Caco-2 (cell line): Measurements from ENCODE around the gene RERE. TPM values are rescaled to one million over a fixed set of nuclear protein-coding genes. Genes with fewer than 3 reads are reported as not detected.

Experiments
- BruUV-seq: library from RNA; stranded (reverse); fragments of 400-500 nt; replicated peaks from 2 replicates; lab custom pipeline; 2021; lab: Mats Ljungman, UMichigan
- CTCF ChIA-PET: fragments of 300-600 bp; sonication (Branson Sonifier 250); formaldehyde crosslinking; loops from one replicate; lab custom pipeline; 2022; ENCODE audit warnings: antibody characterized with exemption; lab: Charles Lee
- POLR2A ChIA-PET: fragments of 300-600 bp; sonication (Branson Sonifier 250); formaldehyde crosslinking; loops from one replicate; lab custom pipeline; 2022; ENCODE audit warnings: antibody characterized with exemption; lab: Charles Lee
- DNase-seq, 2 experiments: peaks; one replicate each; pipeline versions ENCODE4 v3.0.0 to v3.0.0-alpha.2; 2020 to 2022
- H3K27me3 ChIP-seq: replicated peaks from 2 replicates; pipeline ENCODE4 v1.6.0; 2011; ENCODE audit warnings: low read length; ENCODE audit not compliant: control insufficient read depth, insufficient read depth
- H3K36me3 ChIP-seq: 2 replicates; pipeline ENCODE4 v1.5.1; 2011; ENCODE audit warnings: low read length; ENCODE audit not compliant: control insufficient read depth, insufficient read depth
- H3K4me1 ChIP-seq: fragments of 250-450 bp; sonication (Bioruptor Pico); 2 replicates; pipeline ENCODE4 v1.5.1; 2020; ENCODE audit warnings: mild to moderate bottlenecking
- H3K4me3 ChIP-seq: 2 replicates; pipeline ENCODE4 v1.5.1; 2011; ENCODE audit warnings: low read depth, mild to moderate bottlenecking, control low read depth, low read length
- H3K9me3 ChIP-seq: fragments of 250-450 bp; sonication (Bioruptor Pico); 2 replicates; pipeline ENCODE4 v1.5.1; 2020; ENCODE audit warnings: mild to moderate bottlenecking, moderate library complexity
- H3K27ac Mint-ChIP-seq: one replicate; pipeline ENCODE4 v1.8.0; 2022; ENCODE audit warnings: mixed read lengths; ENCODE audit not compliant: unreplicated experiment
- H3K27me3 Mint-ChIP-seq: one replicate; pipeline ENCODE4 v1.8.0; 2022; ENCODE audit warnings: mixed read lengths; ENCODE audit not compliant: insufficient read depth, unreplicated experiment
- H3K36me3 Mint-ChIP-seq: one replicate; pipeline ENCODE4 v1.8.0; 2022; ENCODE audit warnings: mild to moderate bottlenecking, mixed read lengths; ENCODE audit not compliant: insufficient read depth, unreplicated experiment
- H3K4me1 Mint-ChIP-seq: one replicate; pipeline ENCODE4 v1.8.0; 2022; ENCODE audit warnings: low read depth, mixed read lengths; ENCODE audit not compliant: unreplicated experiment
- H3K4me3 Mint-ChIP-seq: one replicate; pipeline ENCODE4 v1.8.0; 2022; ENCODE audit warnings: mild to moderate bottlenecking, moderate library complexity, mixed read lengths; ENCODE audit not compliant: unreplicated experiment
- H3K9me3 Mint-ChIP-seq: one replicate; pipeline ENCODE4 v1.8.0; 2022; ENCODE audit warnings: mixed read lengths; ENCODE audit not compliant: unreplicated experiment
- intact Hi-C: fragments of 100-400 bp; cut with micrococcal nuclease; formaldehyde crosslinking; loops from one replicate; pipeline ENCODE4 v1.10.0; 2022; ENCODE audit not compliant: unreplicated experiment
- total RNA-seq: library from RNA; stranded (reverse); gene quantifications from 2 replicates; pipeline ENCODE4 v1.2.3, GENCODE V29; 2022
- TF ChIP-seq, protein P1 (sequence below), 2 experiments: fragments of 200-600 bp in 1 of 2; IDR thresholded peaks; 1 replicate in 1 of 2; 2 replicates in 1 of 2; pipeline versions ENCODE4 v1.5.1 to v1.8.0; 2011 to 2022; ENCODE audit warnings: antibody characterized with exemption in 1 of 2, control low read depth in 1 of 2, inconsistent platforms in 1 of 2, low read depth in 1 of 2, low read length in 1 of 2, mild to moderate bottlenecking in 1 of 2, moderate library complexity in 1 of 2; ENCODE audit not compliant: insufficient read depth in 1 of 2, severe bottlenecking in 1 of 2, unreplicated experiment in 1 of 2

RERE gene
- total RNA-seq, 1 experiment from 2014 or later: 85.2 TPM

GRCh38 chr1:8425150-8425780 lies 392.2 kb downstream of the RERE start:
- Mint-ChIP-seq H3K36me3 (peaks cover 35% of the 10 kb centered on the region), H3K27me3 (no peaks in the 10 kb centered on the region), H3K4me1 (peaks cover 30% of the 10 kb centered on the region), H3K4me3 (no peak overlapping the region), H3K9me3 (no peaks in the 10 kb centered on the region), H3K27ac (peak overlapping the region; percentile 74)
- Histone ChIP-seq H3K9me3 (no peaks in the 10 kb centered on the region), H3K4me1 (peaks cover 37% of the 10 kb centered on the region), H3K27me3 (no peaks in the 10 kb centered on the region), H3K36me3 (no peaks in the 10 kb centered on the region), H3K4me3 (peak overlapping the region; percentile 55; the same call in 1 of the 2 replicates)
- no TSS peak for BruUV-seq
- no peak for DNase-seq
- CTCF ChIA-PET: interaction anchor here (1.0 to 1.5 kb wide), 3 partner anchors 16 to 392 kb away, joined by 3 to 9 read pairs (median 4); partner anchors contain the start of gene RERE
- intact Hi-C loops: no loop called here
- TF ChIP-seq, protein P1, sequence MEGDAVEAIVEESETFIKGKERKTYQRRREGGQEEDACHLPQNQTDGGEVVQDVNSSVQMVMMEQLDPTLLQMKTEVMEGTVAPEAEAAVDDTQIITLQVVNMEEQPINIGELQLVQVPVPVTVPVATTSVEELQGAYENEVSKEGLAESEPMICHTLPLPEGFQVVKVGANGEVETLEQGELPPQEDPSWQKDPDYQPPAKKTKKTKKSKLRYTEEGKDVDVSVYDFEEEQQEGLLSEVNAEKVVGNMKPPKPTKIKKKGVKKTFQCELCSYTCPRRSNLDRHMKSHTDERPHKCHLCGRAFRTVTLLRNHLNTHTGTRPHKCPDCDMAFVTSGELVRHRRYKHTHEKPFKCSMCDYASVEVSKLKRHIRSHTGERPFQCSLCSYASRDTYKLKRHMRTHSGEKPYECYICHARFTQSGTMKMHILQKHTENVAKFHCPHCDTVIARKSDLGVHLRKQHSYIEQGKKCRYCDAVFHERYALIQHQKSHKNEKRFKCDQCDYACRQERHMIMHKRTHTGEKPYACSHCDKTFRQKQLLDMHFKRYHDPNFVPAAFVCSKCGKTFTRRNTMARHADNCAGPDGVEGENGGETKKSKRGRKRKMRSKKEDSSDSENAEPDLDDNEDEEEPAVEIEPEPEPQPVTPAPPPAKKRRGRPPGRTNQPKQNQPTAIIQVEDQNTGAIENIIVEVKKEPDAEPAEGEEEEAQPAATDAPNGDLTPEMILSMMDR (IDR thresholded peaks at IDR 0.05; ENCODE audit: insufficient read depth in 1 of 2, low read depth in 1 of 2, low read length in 1 of 2, severe bottlenecking in 1 of 2, unreplicated experiment in 1 of 2): no peak
- POLR2A ChIA-PET: interaction anchor here (0.5 to 0.7 kb wide), 2 partner anchors 16 to 625 kb away, joined by 4 read pairs; no protein-coding TSS in a partner anchor

DNA sequence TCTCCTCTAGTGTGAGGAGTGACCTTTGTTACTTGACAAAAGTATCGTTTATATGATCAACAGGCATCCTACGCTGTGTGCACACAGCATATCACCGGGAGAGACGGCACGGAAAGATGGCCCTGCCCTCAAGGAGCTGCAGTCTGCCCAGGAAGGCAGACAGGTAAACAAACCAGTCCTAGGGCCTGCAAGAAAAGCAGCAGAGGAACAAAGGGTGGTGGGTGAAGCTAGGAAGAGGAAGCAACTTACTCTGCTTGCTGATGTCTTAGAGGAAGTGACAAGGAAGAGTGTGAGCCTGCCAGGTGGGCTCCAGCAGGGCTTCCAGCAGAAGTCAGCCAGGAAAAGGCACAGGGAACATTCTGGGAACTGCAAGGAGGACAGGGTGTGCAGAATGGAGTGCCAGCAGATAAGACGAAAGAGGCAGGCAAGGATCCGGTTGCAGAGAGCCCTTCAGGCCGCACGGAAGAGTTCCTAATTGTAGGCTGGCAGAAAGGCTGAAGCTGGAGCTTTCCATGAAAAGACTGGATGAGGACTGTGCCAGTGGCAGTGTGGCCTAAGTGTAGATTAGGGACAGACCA lies 392.8 kb downstream of the RERE start:
- Mint-ChIP-seq H3K27me3 (no peaks in the 10 kb centered on the region), H3K9me3 (no peaks in the 10 kb centered on the region), H3K36me3 (peaks cover 35% of the 10 kb centered on the region), H3K4me1 (peaks cover 30% of the 10 kb centered on the region), H3K4me3 (no peak overlapping the region), H3K27ac (peak overlapping the region; percentile 74)
- no TSS peak for BruUV-seq
- Histone ChIP-seq H3K27me3 (no peaks in the 10 kb centered on the region), H3K9me3 (no peaks in the 10 kb centered on the region), H3K4me3 (peak overlapping the region; percentile 55), H3K36me3 (no peaks in the 10 kb centered on the region), H3K4me1 (peaks cover 43% of the 10 kb centered on the region)
- POLR2A ChIA-PET: interaction anchor here (0.5 to 0.7 kb wide), 2 partner anchors 15 to 626 kb away, joined by 4 read pairs; no protein-coding TSS in a partner anchor
- CTCF ChIA-PET: interaction anchor here (0.5 to 1.5 kb wide), 4 partner anchors 15 to 393 kb away, joined by 3 to 9 read pairs (median 5); partner anchors contain the start of gene RERE
- peak; percentile 67 to 85 for DNase-seq
- TF ChIP-seq, protein P1 (IDR thresholded peaks at IDR 0.05; ENCODE audit: insufficient read depth in 1 of 2, low read depth in 1 of 2, low read length in 1 of 2, severe bottlenecking in 1 of 2, unreplicated experiment in 1 of 2): no peak
- intact Hi-C loops: loop anchor here (5.0 kb wide), 2 partner anchors 103 to 278 kb away; no protein-coding TSS in a partner anchor

DNA sequence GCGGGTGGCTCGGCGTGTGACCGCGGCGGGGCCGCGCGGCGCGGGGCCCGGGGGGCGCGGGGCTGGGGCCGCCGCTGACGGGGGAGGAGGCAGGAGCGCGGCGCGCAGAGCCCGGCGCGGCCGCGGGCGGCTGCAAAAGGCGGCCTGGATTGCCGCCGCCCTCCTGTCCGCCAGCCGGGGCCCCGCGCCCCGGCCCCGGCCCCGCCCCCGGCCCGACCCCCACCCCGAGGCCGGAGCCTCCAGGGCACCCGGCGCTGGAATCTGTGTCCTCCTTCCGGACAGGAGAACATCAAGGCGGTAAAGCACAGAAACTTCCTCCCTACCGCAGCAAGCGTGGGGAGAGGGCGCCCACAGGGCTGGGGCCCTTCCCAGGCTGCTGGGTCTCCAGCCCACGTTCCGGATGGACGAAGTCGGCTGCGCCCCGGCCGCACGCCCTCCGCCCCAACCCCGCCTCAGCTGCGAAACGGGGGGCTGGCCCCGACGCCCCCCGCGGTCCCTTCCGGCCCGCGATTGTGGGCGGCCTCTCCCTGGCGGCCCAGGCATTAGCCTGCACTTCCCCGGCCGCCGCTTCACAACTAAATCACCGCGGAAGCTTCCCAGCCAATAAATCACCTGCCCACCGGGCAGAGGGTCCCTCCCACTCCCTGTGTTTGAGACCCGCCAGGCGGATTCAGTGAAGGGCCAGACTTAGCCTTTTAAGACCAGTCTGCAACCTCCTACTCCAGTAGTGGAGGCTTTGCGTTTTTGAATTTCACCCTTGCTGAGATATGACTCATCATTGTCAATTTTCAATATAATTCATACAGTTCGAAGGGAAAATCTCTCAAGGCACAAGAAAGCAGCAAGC lies 393.5 kb downstream of the RERE start:
- Mint-ChIP-seq H3K27ac (peak overlapping the region; percentile 74), H3K4me3 (no peak overlapping the region), H3K36me3 (peaks cover 35% of the 10 kb centered on the region), H3K9me3 (no peaks in the 10 kb centered on the region), H3K27me3 (no peaks in the 10 kb centered on the region), H3K4me1 (peaks cover 30% of the 10 kb centered on the region)
- H3K4me1 ChIP-seq: peaks cover 50% of the 10 kb centered on the region
- no peaks in the 10 kb centered on the region for H3K27me3 ChIP-seq
- no peaks in the 10 kb centered on the region for H3K9me3 ChIP-seq
- intact Hi-C loops: loop anchor here (5.0 kb wide), 2 partner anchors 103 to 278 kb away; no protein-coding TSS in a partner anchor
- peak; percentile 75 to 79 for DNase-seq
- ChIA-PET CTCF (interaction anchor here (0.5 to 1.5 kb wide), 4 partner anchors 15 to 394 kb away, joined by 3 to 9 read pairs (median 5); partner anchors contain the start of gene RERE), POLR2A (no interaction called here)
- TF ChIP-seq, protein P1 (IDR thresholded peaks at IDR 0.05; ENCODE audit: insufficient read depth in 1 of 2, low read depth in 1 of 2, low read length in 1 of 2, severe bottlenecking in 1 of 2, unreplicated experiment in 1 of 2): peak in 1 of 2 experiments; percentile 4
- no peaks in the 10 kb centered on the region for H3K36me3 ChIP-seq
- peak overlapping the region; percentile 80 for H3K4me3 ChIP-seq
- TSS peak; percentile 46 for BruUV-seq
